Trophoblast cell (in vitro differentiated cells and primary cell): ENCODE measurements around the gene TIGD2.

Experiments used
- DNase-seq, 2 donors: peaks; one replicate each; pipeline ENCODE4 v3.0.0-alpha.2; 2016
- H2AFZ ChIP-seq: 2 replicates; pipeline ENCODE4 v1.6.1; 2013; ENCODE audit warnings: low read length, moderate library complexity, mild to moderate bottlenecking; ENCODE audit not compliant: insufficient read depth, poor library complexity
- H2AK5ac ChIP-seq: 2 replicates; pipeline ENCODE4 v1.6.1; 2013; ENCODE audit warnings: mild to moderate bottlenecking, low read length
- H2BK120ac ChIP-seq: 2 replicates; pipeline ENCODE4 v1.6.1; 2013; ENCODE audit warnings: low read length, mild to moderate bottlenecking, moderate library complexity; ENCODE audit not compliant: insufficient read depth, poor library complexity
- H2BK12ac ChIP-seq: 2 replicates; pipeline ENCODE4 v1.6.1; 2013; ENCODE audit warnings: mild to moderate bottlenecking, low read length, moderate library complexity
- H2BK5ac ChIP-seq: 2 replicates; pipeline ENCODE4 v1.6.1; 2013; ENCODE audit warnings: low read length, low read depth, moderate library complexity, mild to moderate bottlenecking; ENCODE audit not compliant: poor library complexity
- H3K14ac ChIP-seq: 2 replicates; pipeline ENCODE4 v1.6.1; 2013; ENCODE audit warnings: mild to moderate bottlenecking, low read length
- H3K18ac ChIP-seq: 2 replicates; pipeline ENCODE4 v1.6.1; 2013; ENCODE audit warnings: mild to moderate bottlenecking, low read length
- H3K23ac ChIP-seq: 2 replicates; pipeline ENCODE4 v1.6.1; 2013; ENCODE audit warnings: low read length
- H3K27ac ChIP-seq: 2 replicates; pipeline ENCODE4 v1.5.1; 2013; ENCODE audit warnings: low read depth, mild to moderate bottlenecking, inconsistent platforms, low read length, moderate library complexity
- H3K27me3 ChIP-seq: 2 replicates; pipeline ENCODE4 v1.6.1; 2013; ENCODE audit warnings: inconsistent platforms, mild to moderate bottlenecking, low read length, moderate library complexity; ENCODE audit not compliant: insufficient read depth
- H3K36me3 ChIP-seq, 2 experiments: 1 replicate in 1 of 2; 2 replicates in 1 of 2; pipeline ENCODE4 v1.6.1; 2013; ENCODE audit warnings: low read length in 2 of 2, mild to moderate bottlenecking in 2 of 2, moderate library complexity in 1 of 2; ENCODE audit not compliant: insufficient read depth in 2 of 2, control insufficient read depth in 1 of 2
- H3K4ac ChIP-seq: 2 replicates; pipeline ENCODE4 v1.6.1; 2013; ENCODE audit warnings: low read depth, mild to moderate bottlenecking, low read length, moderate library complexity
- H3K4me1 ChIP-seq, 2 experiments: 1 replicate in 1 of 2; 2 replicates in 1 of 2; pipeline ENCODE4 v1.6.1; 2013; ENCODE audit warnings: low read length in 2 of 2, mild to moderate bottlenecking in 2 of 2, moderate library complexity in 1 of 2; ENCODE audit not compliant: insufficient read depth in 2 of 2, control insufficient read depth in 1 of 2
- H3K4me2 ChIP-seq: 2 replicates; pipeline ENCODE4 v1.6.1; 2013; ENCODE audit warnings: inconsistent platforms, mild to moderate bottlenecking, low read length, moderate library complexity
- H3K4me3 ChIP-seq: 2 replicates; pipeline ENCODE4 v1.5.1; 2013; ENCODE audit warnings: mild to moderate bottlenecking, low read depth, low read length, inconsistent platforms
- H3K79me1 ChIP-seq: one replicate; pipeline ENCODE4 v1.6.1; 2013; ENCODE audit warnings: low read length
- H3K79me2 ChIP-seq: 2 replicates; pipeline ENCODE4 v1.6.1; 2013; ENCODE audit warnings: low read length, mild to moderate bottlenecking; ENCODE audit not compliant: control insufficient read depth, insufficient read depth, poor library complexity
- H3K9ac ChIP-seq: 2 replicates; pipeline ENCODE4 v1.6.1; 2013; ENCODE audit warnings: mild to moderate bottlenecking, low read length
- H3K9me3 ChIP-seq: 2 replicates; pipeline ENCODE4 v1.6.1; 2013; ENCODE audit warnings: low read depth, mild to moderate bottlenecking, control low read depth, inconsistent platforms, low read length; ENCODE audit not compliant: insufficient read depth
- H4K12ac ChIP-seq: 2 replicates; pipeline ENCODE4 v1.6.1; 2013; ENCODE audit warnings: low read depth, mild to moderate bottlenecking, low read length, moderate library complexity
- H4K8ac ChIP-seq: 2 replicates; pipeline ENCODE4 v1.6.1; 2013; ENCODE audit warnings: low read depth, mild to moderate bottlenecking, low read length, moderate library complexity
- H4K91ac ChIP-seq: one replicate; pipeline ENCODE4 v1.6.1; 2013; ENCODE audit warnings: low read depth, mild to moderate bottlenecking, low read length, moderate library complexity
- WGBS: extraction: QIAGEN DNeasy Blood & Tissue Kit; methylation state at CpG from one replicate; pipeline ENCODE4 v1.1.7; 2013; ENCODE audit warnings: missing lambda C conversion rate; ENCODE audit not compliant: insufficient read length, insufficient coverage; ENCODE audit errors: extremely low coverage; 5-methylcytosine and 5-hydroxymethylcytosine counted together

Gene TIGD2

DNA sequence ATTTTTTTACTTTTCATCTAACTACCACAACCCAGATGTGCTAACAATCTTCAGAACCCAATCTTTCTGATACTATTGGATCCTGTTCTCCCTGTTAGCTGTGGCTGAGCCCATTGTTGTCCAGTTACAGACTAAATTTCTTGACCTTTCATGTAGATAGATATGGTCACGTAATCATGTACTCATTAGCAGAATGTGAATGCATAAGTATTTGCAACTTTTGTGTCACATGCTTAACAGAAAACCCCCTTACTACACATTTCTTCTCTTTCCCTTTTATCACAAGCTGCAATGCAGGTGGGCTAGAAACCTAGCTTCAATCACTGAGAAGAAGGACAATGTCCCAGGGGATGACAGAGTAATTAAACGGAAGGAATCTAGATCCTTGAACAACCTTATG is 41.3 kb upstream of the TIGD2 start:
- Histone ChIP-seq H3K36me3 (no peaks in the 10 kb centered on the region), H3K9me3 (no peaks in the 10 kb centered on the region), H3K27me3 (no peaks in the 10 kb centered on the region), H3K79me1 (no peaks in the 10 kb centered on the region), H3K23ac (no peak overlapping the region), H3K27ac (no peak overlapping the region), H2AK5ac (no peak overlapping the region), H2BK5ac (no peak overlapping the region), H2BK120ac (no peak overlapping the region), H3K4me2 (no peak overlapping the region), H2AFZ (no peak overlapping the region), H4K91ac (no peak overlapping the region), H3K18ac (no peak overlapping the region), H3K4me1 (no peaks in the 10 kb centered on the region), H3K9ac (no peak overlapping the region), H3K4ac (no peak overlapping the region), H2BK12ac (no peak overlapping the region), H3K14ac (no peak overlapping the region), H3K4me3 (no peak overlapping the region), H4K12ac (no peak overlapping the region), H3K79me2 (no peaks in the 10 kb centered on the region), H4K8ac (no peak overlapping the region)
- WGBS: no CpG with 5 or more reads among the region's 2 CpGs
- DNase-seq: no peak

GRCh38 chr4:89071311-89071710 is 40.0 kb upstream of the TIGD2 start:
- Histone ChIP-seq H4K91ac (no peak overlapping the region), H3K14ac (no peak overlapping the region), H3K9me3 (no peaks in the 10 kb centered on the region), H2BK120ac (no peak overlapping the region), H2AK5ac (no peak overlapping the region), H3K27me3 (no peaks in the 10 kb centered on the region), H2BK5ac (no peak overlapping the region), H3K79me1 (no peaks in the 10 kb centered on the region), H3K9ac (peak overlapping the region; percentile 58), H3K18ac (no peak overlapping the region), H3K4me1 (no peaks in the 10 kb centered on the region), H3K4ac (no peak overlapping the region), H3K4me2 (no peak overlapping the region), H4K12ac (no peak overlapping the region), H3K27ac (no peak overlapping the region), H2AFZ (no peak overlapping the region), H3K36me3 (no peaks in the 10 kb centered on the region), H2BK12ac (no peak overlapping the region), H3K23ac (peak overlapping the region; percentile 95), H4K8ac (no peak overlapping the region), H3K4me3 (no peak overlapping the region), H3K79me2 (no peaks in the 10 kb centered on the region)
- WGBS: no CpG with 5 or more reads among the region's 3 CpGs
- DNase-seq: no peak

GRCh38 chr4:89072921-89073320 is 38.4 kb upstream of the TIGD2 start:
- Histone ChIP-seq H3K18ac (no peak overlapping the region), H2AK5ac (no peak overlapping the region), H3K9ac (no peak overlapping the region), H3K9me3 (no peaks in the 10 kb centered on the region), H2BK5ac (no peak overlapping the region), H2AFZ (no peak overlapping the region), H3K4me3 (no peak overlapping the region), H3K14ac (no peak overlapping the region), H3K27ac (no peak overlapping the region), H4K91ac (no peak overlapping the region), H3K4me1 (no peaks in the 10 kb centered on the region), H3K79me1 (no peaks in the 10 kb centered on the region), H3K36me3 (no peaks in the 10 kb centered on the region), H4K12ac (no peak overlapping the region), H3K79me2 (no peaks in the 10 kb centered on the region), H4K8ac (no peak overlapping the region), H2BK12ac (no peak overlapping the region), H2BK120ac (no peak overlapping the region), H3K4me2 (no peak overlapping the region), H3K4ac (no peak overlapping the region), H3K27me3 (no peaks in the 10 kb centered on the region), H3K23ac (no peak overlapping the region)
- whole genome bisulfite sequencing: no CpG with 5 or more reads among the region's 1 CpG
- DNase-seq: no peak

- Histone ChIP-seq H3K23ac (no peak overlapping the region), H3K79me2 (no peaks in the 10 kb centered on the region), H4K8ac (no peak overlapping the region), H3K9me3 (no peaks in the 10 kb centered on the region), H3K4ac (no peak overlapping the region), H2BK5ac (no peak overlapping the region), H2BK120ac (no peak overlapping the region), H3K18ac (no peak overlapping the region), H3K36me3 (no peaks in the 10 kb centered on the region), H3K4me3 (no peak overlapping the region), H3K27ac (no peak overlapping the region), H3K9ac (no peak overlapping the region), H2AK5ac (no peak overlapping the region), H3K4me1 (no peaks in the 10 kb centered on the region), H4K91ac (no peak overlapping the region), H2AFZ (no peak overlapping the region), H3K27me3 (no peaks in the 10 kb centered on the region), H3K79me1 (no peaks in the 10 kb centered on the region), H3K4me2 (no peak overlapping the region), H3K14ac (no peak overlapping the region), H4K12ac (no peak overlapping the region), H2BK12ac (no peak overlapping the region)
- no peak for DNase-seq
Observed at GRCh38 chr4:89077761-89078160, 33.6 kb upstream of the TIGD2 start.

- WGBS: no CpG with 5 or more reads among the region's 1 CpG
- H3K79me1 ChIP-seq: no peaks in the 10 kb centered on the region
- H3K9ac ChIP-seq: no peak overlapping the region
- no peak for DNase-seq
- H2BK12ac ChIP-seq: no peak overlapping the region
- no peak overlapping the region for H4K91ac ChIP-seq
- H2AFZ ChIP-seq: no peak overlapping the region
- no peaks in the 10 kb centered on the region for H3K27me3 ChIP-seq
- H3K18ac ChIP-seq: no peak overlapping the region
- no peak overlapping the region for H3K4me3 ChIP-seq
- no peak overlapping the region for H4K8ac ChIP-seq
- H3K27ac ChIP-seq: no peak overlapping the region
- no peak overlapping the region for H3K4ac ChIP-seq
- no peak overlapping the region for H2BK120ac ChIP-seq
- H3K4me2 ChIP-seq: no peak overlapping the region
- H4K12ac ChIP-seq: no peak overlapping the region
- H3K79me2 ChIP-seq: no peaks in the 10 kb centered on the region
- no peaks in the 10 kb centered on the region for H3K36me3 ChIP-seq
- H2BK5ac ChIP-seq: no peak overlapping the region
- H3K4me1 ChIP-seq: no peaks in the 10 kb centered on the region
- no peak overlapping the region for H2AK5ac ChIP-seq
- H3K23ac ChIP-seq: no peak overlapping the region
- H3K9me3 ChIP-seq: no peaks in the 10 kb centered on the region
- H3K14ac ChIP-seq: no peak overlapping the region
Observed at GRCh38 chr4:89078300-89078699, 33.0 kb upstream of the TIGD2 start.
